OCI-LY1 (cell line): ENCODE measurements around the gene MPP1.
A peak's percentile ranks its signal among the peaks of the same experiment; 100 is the strongest.

ENCODE experiments used
- H2AFZ ChIP-seq: fragments of 200-600 bp; sonication (generic), shearing (Covaris generic); 2 replicates; pipeline ENCODE4 v1.6.0; 2014; ENCODE audit warnings: antibody characterized with exemption, mild to moderate bottlenecking, low read length
- H3F3A ChIP-seq: fragments of 200-600 bp; sonication (generic), shearing (Covaris generic); 2 replicates; pipeline ENCODE4 v1.6.0; 2014; ENCODE audit warnings: mild to moderate bottlenecking, antibody characterized with exemption, low read length, moderate library complexity; ENCODE audit not compliant: insufficient read depth
- H3K27ac ChIP-seq: fragments of 200-600 bp; sonication (generic); 2 replicates; pipeline ENCODE4 v1.5.1; 2014; ENCODE audit warnings: low read length, mixed run types, mild to moderate bottlenecking, low read depth; ENCODE audit not compliant: poor library complexity, severe bottlenecking
- H3K27me3 ChIP-seq: fragments of 200-600 bp; sonication (generic); 2 replicates; pipeline ENCODE4 v1.6.0; 2014; ENCODE audit warnings: antibody characterized with exemption, mild to moderate bottlenecking, low read length, moderate library complexity; ENCODE audit not compliant: insufficient read depth
- H3K36me3 ChIP-seq: fragments of 200-600 bp; sonication (generic); 2 replicates; pipeline ENCODE4 v1.6.1; 2014; ENCODE audit warnings: mild to moderate bottlenecking, antibody characterized with exemption, low read length, moderate library complexity, mixed read lengths; ENCODE audit not compliant: insufficient read depth
- H3K4me1 ChIP-seq: fragments of 200-600 bp; sonication (generic); 2 replicates; pipeline ENCODE4 v1.5.1; 2014; ENCODE audit warnings: mild to moderate bottlenecking, low read length, moderate library complexity; ENCODE audit not compliant: insufficient read depth, severe bottlenecking
- H3K4me2 ChIP-seq: fragments of 200-600 bp; sonication (generic), shearing (Covaris generic); 2 replicates; pipeline ENCODE4 v1.6.1; 2014; ENCODE audit warnings: low read length
- H3K4me3 ChIP-seq: fragments of 200-600 bp; sonication (generic); 2 replicates; pipeline ENCODE4 v1.5.1; 2014; ENCODE audit warnings: low read length, low read depth, mild to moderate bottlenecking, mixed read lengths; ENCODE audit not compliant: poor library complexity, severe bottlenecking
- H3K79me2 ChIP-seq: fragments of 200-600 bp; shearing (Covaris generic); 2 replicates; pipeline ENCODE4 v1.6.1; 2016; ENCODE audit warnings: mixed run types, low read length, mixed read lengths; ENCODE audit not compliant: insufficient read depth
- H3K9ac ChIP-seq: fragments of 200-600 bp; sonication (generic), shearing (Covaris generic); 2 replicates; pipeline ENCODE4 v1.6.1; 2014; ENCODE audit warnings: mild to moderate bottlenecking, low read length, mixed read lengths
- H3K9me2 ChIP-seq: fragments of 200-600 bp; sonication (generic), shearing (Covaris generic); 2 replicates; pipeline ENCODE4 v1.6.1; 2014; ENCODE audit warnings: low read depth, mild to moderate bottlenecking, low read length, mixed read lengths
- H3K9me3 ChIP-seq: fragments of 200-600 bp; shearing (Covaris generic); 2 replicates; pipeline ENCODE4 v1.6.1; 2014; ENCODE audit warnings: low read length, mixed read lengths
- H4K20me1 ChIP-seq: fragments of 200-600 bp; sonication (generic), shearing (Covaris generic); 2 replicates; pipeline ENCODE4 v1.6.0; 2016; ENCODE audit warnings: mild to moderate bottlenecking, low read length; ENCODE audit not compliant: insufficient read depth
- CTCF ChIP-seq: fragments of 200-600 bp; sonication (generic), shearing (Covaris generic); IDR thresholded peaks from 2 replicates; pipeline ENCODE4 v1.5.1; 2017; ENCODE audit warnings: mild to moderate bottlenecking, antibody characterized with exemption, low read length, moderate library complexity, mixed read lengths
- EZH2 ChIP-seq: fragments of 200-600 bp; sonication (generic), shearing (Covaris generic); IDR thresholded peaks from 2 replicates; pipeline ENCODE4 v1.8.0; 2017; ENCODE audit warnings: borderline replicate concordance, mixed run types, mild to moderate bottlenecking, antibody characterized with exemption, low read length, moderate library complexity, mixed read lengths

MPP1 gene

GRCh38 chrX:154804957-154805695, at the start of gene MPP1:
TSS of gene MPP1 (minus strand) at chrX:154805485. CDS start at chrX:154805373, 112 bp downstream.
- H3K9me2 ChIP-seq = no peaks in the 10 kb centered on the region
- H3K36me3 ChIP-seq = no peaks in the 10 kb centered on the region; the same call in 1 of the 2 replicates
- H3K4me2 ChIP-seq = peak within 1 kb of the TSS; percentile 84
- TF ChIP-seq EZH2 (no peak), CTCF (no peak)
- peaks cover 8% of the 10 kb centered on the region for H3K4me1 ChIP-seq
- no peaks in the 10 kb centered on the region for H4K20me1 ChIP-seq
- no peaks in the 10 kb centered on the region for H3K79me2 ChIP-seq
- peak within 1 kb of the TSS; percentile 68 for H3K4me3 ChIP-seq
- no peaks in the 10 kb centered on the region for H3F3A ChIP-seq
- no peak within 1 kb of the TSS for H3K27ac ChIP-seq
- H3K27me3 ChIP-seq = no peaks in the 10 kb centered on the region
- peak within 1 kb of the TSS; percentile 85; the same call in 1 of the 2 replicates for H2AFZ ChIP-seq
- H3K9me3 ChIP-seq = no peaks in the 10 kb centered on the region
- H3K9ac ChIP-seq = peak within 1 kb of the TSS; percentile 61; the same call in 1 of the 2 replicates

DNA sequence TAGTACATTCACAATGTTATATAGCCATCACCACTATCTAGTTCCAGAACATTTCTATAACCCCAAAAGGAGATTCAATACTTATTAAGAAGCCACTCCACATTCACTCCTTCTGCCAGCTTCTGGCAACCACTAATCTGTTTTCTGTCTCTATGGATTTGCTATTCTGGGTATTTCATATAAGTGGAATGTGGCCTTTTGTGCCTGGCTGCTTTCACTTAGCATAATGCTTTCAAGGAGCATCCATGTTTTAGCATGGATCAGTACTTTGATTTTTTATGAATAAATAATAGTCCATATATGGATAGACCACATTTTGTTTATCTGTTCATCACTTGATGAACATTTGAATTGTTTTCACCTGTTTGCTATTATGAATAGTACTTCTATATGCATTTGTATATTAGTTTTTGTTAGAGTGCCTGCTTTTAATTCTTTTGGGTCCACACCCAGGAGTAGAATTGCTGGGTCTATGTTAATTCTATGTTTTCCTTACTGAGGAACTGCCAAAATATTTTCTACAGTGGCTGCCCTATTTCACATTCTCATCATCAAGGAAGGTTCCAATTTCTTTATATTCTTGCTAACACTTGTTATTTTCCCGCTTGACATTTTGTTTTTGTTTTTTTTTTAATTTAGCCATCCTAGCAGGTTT, 45.8 kb upstream of the MPP1 start:
- H4K20me1 ChIP-seq = no peaks in the 10 kb centered on the region
- no peak for TF ChIP-seq CTCF
- no peak for TF ChIP-seq EZH2
- H3K36me3 ChIP-seq = no peaks in the 10 kb centered on the region
- no peaks in the 10 kb centered on the region for H3K27me3 ChIP-seq
- no peak overlapping the region for H3K4me2 ChIP-seq
- no peaks in the 10 kb centered on the region for H3K9me3 ChIP-seq
- no peak overlapping the region for H3K9ac ChIP-seq
- H3K4me3 ChIP-seq = no peak overlapping the region
- no peaks in the 10 kb centered on the region for H3K4me1 ChIP-seq
- H3K27ac ChIP-seq = no peak overlapping the region
- H3F3A ChIP-seq = no peaks in the 10 kb centered on the region
- no peaks in the 10 kb centered on the region for H3K9me2 ChIP-seq
- H2AFZ ChIP-seq = no peak overlapping the region
- no peaks in the 10 kb centered on the region for H3K79me2 ChIP-seq

DNA sequence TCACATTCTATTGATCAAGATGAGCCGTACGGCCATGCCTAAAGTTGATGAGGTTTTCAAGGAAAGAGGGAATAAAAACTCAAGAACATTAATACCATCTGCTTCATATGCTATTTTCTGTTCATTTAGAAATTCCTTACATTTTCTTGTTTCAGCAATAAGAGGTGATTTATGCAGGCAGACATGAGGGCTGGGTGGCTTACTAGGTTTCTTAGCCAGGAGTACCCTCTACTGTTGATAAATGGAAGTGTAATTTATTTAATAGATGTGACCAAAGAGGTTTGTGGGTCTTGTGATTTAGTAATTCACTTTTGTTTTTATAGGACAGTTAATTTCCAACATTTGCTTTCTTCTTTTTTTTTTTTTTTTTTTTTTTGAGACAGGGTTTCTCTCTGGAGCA, 35.6 kb upstream of the MPP1 start:
- Histone ChIP-seq H3K9ac (no peak overlapping the region), H3K36me3 (no peaks in the 10 kb centered on the region), H3K9me2 (no peaks in the 10 kb centered on the region), H3F3A (no peaks in the 10 kb centered on the region), H4K20me1 (no peaks in the 10 kb centered on the region), H3K79me2 (no peaks in the 10 kb centered on the region), H3K27ac (no peak overlapping the region), H3K4me3 (no peak overlapping the region), H3K27me3 (no peaks in the 10 kb centered on the region), H2AFZ (no peak overlapping the region), H3K4me1 (no peaks in the 10 kb centered on the region), H3K4me2 (no peak overlapping the region), H3K9me3 (no peaks in the 10 kb centered on the region)
- no peak for TF ChIP-seq EZH2
- TF ChIP-seq CTCF = peak; percentile 54; the same call in 1 of the 2 replicates
